Measurements from ENCODE around the gene CD8B.
A peak's percentile ranks its signal among the peaks of the same experiment; 100 is the strongest.

Gene CD8B

DNA sequence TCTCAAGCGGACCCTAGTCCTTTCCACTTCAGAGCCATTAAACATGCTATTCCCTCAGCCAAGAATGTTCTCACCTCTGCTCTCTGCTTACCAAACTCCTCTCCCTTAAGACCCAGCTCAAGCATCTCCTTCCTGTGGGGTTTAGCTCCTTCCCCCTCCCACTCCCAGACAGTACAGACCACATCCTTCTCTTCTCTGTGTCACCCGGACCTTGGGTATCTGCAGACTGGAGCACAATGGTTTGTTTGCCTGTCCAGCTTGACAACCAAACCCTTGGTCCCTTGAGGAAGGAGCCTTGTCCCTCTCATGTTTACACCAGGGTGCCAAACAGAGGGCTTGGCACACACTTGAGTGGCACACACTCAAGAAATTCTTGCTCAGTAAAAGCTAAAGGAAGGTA, 66.8 kb downstream of the CD8B start:
- no peak for DNase-seq

DNA sequence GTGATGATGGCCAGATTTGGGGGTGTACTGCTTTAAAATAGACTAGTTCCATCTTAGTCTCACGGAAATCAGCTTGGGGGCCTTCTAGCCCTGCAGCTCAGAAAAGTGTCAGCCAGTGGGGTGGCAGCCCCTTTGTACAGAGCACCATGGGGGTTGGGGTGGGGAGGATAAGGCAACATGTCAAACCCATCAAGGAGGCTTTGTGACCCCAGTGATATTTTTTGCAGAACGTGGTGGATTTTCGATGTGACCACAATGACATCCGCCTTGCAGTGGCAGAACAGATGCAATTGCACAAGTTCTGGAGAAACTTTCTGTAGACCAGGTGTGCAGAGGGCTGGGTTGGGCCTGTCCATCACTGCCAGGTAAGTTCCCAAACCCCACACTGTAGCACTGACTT, 67.9 kb downstream of the CD8B start:
- DNase-seq, result no peak

DNA sequence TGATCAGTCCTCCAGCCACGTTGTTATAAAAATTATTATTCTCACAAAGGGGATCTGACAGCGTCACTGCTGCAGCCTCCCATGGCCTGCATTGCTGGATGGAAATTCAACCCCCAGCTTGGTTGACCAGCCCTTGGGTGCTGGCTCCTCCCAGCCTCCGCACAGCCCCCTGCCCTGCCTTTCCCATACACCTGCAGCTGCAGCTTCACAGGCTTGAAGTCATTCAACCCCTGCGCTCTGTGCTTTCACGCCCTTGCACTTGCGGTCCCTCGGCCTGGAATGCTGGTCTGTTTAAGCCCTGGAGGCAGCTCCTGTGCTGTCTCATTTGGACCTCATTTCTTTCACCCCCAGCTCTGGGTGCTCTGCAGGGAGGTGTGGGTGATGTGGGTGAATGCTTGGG, 70.1 kb downstream of the CD8B start:
- DNase-seq, result no peak

DNA sequence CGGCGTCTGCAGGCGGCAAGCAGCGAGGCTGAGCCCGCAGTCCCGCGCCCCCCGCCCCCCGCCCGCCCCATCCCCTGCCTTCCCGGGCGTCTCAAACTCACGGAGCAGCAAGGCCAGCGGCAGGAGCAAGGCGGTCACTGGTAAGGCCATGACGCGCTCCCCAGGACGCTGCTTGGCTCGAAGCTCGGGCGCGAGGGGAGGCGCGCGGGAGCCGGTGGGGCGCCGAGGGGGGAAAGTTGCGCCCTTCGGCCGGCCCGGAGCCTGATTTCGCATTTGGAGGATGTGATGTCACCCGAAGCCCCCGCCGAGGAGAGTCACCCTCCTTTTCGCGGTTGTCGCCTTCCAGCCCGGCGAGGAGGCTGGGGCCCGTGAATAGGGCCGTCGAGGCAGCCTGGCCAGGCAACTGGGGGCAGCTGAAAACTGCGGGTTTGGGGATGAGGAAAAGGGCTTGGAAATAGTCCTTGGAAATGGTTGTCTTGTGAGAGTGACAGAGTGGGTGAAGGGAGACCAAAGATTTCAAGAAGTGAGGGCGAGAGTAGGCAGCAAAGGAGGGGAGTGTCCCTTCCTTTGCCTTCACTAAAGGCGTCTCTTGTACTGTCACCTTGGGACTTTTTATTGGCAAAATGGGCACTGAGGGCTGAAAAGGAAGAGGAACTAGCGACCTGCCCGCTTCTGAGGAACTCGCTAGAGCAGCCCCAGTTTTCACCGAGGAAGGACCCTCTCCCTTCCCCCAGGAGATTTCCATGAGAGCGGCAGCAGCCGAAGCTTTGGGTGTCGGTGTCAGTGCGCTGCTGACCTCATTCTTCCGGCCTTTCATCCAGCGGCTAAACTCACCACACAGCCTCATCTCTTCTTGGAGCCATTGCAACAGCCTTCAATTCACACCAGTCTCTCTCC, 70.8 kb downstream of the CD8B start, which contains the start of gene CD8A:
CD8A (minus strand) TSS at position 238 of the 897 bp plus-strand sequence; CDS start at position 150, 88 bp downstream.
- peak; percentile 15 for DNase-seq

DNA sequence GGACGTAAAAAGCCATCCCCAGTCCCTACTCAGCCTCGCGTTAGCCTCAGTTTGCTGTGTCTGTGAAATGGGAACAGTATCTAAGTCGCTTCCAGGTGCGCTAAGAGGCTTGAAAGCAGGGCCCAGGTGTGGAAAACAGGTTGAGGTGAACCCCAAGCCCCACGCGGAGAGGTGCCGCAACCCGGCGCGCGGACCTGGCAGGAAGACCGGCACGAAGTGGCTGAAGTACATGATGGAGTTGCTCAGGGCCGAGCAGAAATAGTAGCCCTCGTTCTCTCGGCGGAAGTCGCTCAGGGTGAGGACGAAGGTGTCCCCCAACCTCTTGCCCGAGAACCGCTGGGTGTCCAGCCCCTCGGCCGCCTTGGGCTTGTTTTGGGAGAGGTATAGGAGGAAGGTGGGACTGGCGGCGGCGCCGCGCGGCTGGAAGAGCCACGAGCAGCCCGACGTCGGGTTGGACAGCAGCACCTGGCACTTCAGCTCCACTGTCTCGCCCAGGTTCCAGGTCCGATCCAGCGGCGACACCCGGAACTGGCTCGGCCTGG, 71.5 kb downstream of the CD8B start:
- DNase-seq, result no peak

DNA sequence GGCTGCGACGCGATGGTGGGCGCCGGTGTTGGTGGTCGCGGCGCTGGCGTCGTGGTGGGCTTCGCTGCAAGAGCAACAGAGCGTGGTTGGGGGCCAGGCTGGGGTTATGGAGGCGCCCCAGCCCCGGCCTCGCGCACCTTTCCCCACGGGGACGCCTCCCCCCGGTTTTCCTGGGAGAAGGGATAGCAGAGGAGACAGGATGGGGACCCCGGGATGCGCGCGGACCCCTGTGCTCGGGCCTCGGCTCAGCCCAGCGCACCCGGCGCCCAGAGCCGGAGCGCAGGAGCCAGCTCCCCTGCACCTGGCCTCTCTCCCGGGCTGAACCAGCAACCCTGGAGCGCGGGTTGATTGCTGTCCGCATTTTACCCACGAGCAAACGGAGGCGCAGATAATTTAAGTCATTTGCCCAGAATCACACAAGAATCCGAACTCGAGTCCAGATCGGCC, 72.0 kb downstream of the CD8B start:
- DNase-seq, result no peak

DNA sequence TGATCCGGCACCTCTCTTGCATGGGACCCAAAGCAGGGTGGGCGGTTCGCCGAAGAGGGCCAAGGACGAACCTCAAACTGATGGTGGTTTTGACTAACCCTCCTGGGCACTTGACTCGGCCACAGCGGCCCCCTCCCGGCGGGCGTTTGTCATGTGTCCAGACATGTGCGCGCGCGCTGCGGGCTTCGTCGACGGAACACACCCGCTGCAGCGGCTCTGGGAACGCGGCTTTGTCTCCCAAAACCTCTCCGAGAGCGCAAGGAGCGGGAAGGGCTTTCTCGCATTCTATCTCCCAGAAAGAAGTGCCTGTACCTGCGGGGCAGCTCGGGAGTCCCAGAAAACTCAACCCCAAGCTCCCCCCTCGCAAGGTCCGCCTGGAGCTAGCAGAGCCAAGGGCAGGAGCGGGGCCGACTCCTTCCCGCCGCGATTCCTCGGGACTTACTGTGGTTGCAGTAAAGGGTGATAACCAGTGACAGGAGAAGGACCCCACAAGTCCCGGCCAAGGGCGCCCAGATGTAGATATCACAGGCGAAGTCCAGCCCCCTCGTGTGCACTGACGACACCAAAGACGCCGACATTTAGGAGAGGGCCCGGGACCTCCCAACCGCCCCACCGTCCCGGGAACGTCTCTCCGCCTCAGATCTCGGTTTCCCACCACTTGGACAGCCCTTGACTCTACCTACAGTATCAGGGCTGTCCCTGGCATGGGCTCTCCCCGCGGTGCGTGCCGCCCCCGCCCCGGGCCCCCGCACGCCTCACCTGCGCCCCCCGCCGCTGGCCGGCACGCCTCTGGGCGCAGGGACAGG, 72.6 kb downstream of the CD8B start:
- no peak for DNase-seq

DNA sequence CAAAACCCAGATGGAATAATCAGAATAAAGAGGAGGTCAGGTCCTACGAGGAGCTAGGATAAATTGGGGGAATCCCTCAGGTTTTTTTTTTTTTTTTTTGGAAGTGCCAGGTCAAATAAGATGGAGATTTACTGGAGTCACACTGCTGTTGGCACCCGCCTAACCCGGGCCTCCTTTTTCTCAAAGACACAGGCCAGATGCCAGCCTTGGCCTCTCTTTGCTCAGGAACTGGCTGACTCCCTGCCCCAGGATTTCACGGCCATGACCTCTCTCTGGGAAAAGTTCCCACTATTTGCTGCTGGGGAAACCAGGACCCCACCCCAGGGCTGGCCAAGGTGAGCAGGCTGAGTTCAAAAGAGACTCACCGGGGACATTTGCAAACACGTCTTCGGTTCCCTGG, 73.5 kb downstream of the CD8B start:
- DNase-seq, result no peak

DNA sequence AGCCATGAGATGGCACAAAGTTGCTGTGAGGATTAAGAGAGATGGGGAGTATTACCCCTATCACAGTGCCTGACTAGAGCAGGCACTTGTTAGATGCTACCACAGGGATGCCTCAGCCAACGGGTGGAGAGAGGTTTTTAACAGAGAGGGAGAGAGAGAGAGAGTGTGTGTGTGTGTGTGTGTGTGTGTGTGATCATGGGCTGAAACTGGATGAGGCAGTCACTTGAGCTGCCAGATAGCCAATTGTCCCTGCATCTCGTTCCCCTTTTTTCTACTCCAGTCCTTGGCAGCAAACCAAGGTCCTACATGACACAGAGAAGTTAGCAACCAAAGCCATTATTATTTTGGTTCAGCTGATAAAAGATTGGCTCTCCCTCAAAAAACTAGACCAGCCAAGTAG, 74.0 kb downstream of the CD8B start:
- DNase-seq, result no peak

DNA sequence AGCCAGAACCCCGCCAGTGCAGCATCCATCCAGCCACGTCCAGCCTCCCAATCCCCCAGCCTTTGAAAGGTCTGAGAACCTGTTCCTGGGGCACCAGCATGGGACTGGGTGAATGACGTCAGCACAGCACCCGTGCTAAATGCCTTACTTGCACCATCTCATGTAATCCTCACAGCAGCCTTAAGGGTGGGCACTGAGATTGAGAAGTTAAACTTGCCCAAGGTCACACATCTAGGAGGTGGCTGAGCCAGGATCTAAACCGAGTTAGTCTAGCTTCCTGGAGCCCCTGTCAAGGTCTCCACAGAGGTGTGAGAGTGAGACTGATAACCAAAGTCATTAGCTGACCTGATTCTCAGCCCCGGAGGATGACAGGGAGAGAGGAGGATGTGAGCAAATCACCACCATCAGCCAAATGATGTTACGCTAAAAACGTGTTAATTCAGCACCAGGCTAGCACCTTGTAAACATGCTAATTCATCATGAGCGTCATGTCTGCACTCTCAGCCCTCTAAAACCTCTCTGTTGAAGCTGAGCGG, 75.6 kb downstream of the CD8B start:
- DNase-seq, result no peak

DNA sequence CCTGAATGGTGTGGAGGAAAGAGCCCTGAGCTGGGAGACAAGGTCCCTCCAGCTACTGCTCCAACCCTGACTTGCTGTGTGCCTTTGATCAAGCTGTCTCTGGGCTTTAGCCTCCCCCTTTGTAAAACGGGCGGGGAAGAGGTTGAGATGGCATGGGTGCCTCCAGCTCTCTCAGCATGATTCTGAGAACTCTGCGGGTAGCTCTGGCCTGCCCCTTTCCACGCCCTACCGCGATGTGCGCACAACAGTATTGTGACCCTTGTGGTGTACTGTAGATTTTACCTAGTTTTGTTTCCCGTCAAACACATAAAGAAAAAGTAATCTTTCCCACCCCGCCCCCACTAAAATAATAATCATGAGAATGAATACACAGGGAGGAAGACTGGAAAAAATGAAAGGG, 76.2 kb downstream of the CD8B start:
- no peak for DNase-seq

DNA sequence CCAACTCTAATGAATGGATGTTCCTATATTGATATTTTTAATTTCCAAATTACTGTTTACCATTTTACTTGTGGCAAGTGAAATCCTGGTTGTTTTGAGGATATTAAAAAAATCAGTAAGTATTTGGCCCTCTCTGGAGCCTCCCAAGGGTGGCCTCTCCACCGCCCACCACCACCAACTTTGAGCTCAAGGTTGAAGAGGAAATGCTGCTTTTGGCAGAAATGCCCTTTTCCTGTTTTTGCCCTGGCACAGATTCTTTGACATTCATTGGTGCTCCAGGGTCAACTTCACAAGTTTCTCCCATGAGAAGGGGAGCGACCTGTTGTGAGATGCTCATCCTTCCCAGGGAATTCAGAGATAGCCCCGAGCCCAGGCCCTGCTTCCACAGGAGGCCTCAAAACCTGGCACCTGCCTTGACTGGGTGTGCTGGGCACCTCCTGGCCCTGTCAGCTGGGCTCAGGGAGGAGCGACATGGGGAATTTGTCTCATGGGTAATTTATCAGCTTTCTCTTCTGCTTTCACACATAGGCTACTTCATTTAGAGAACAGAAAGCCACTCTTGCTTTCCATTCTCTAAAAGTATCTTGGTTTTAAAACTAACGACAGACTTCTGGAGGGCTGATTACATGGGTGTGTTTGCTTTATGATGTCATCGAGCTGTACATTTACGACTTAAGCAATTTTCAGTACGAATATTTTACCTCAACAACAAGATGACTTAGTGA, 77.9 kb downstream of the CD8B start:
- DNase-seq, result no peak

DNA sequence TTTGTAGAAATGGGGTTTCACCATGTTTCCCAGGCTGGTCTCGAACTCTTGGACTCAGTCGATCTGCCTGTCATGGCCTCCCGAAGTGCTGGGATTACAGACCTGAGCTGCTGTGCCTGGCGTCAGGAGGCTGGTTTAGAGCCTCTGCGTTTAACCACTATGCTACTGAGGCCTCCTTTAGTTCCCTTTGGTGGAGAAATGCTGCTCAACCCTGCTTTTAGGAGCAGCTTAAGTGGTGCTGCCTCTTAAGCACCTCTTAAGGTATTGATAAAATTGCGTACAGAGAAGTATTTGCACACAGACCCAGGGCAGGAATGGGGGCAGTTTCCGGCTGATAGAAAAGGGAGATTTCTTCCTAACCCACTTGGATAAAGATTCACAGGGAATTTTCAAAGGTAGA, 78.9 kb downstream of the CD8B start:
- DNase-seq, result no peak

DNA sequence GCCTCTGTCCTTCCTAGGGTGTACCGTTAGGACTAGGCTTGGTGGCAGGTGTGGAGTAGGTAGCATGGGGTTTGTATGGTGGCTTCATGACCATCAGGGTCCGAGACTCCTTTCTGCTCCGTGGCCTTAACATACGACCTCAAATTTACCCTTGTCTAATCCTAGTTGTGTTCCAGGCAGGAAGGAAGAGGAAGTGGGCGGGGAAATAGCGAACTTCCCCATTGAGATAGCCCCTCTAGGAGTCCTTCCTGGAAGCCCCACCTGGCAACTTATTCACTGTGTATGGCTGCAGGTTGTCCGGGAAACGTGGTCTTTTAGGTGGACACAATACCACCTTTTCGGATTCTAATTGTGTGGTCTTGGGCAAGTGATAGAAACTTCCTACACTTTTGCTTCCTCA, 80.3 kb downstream of the CD8B start:
- no peak for DNase-seq

DNA sequence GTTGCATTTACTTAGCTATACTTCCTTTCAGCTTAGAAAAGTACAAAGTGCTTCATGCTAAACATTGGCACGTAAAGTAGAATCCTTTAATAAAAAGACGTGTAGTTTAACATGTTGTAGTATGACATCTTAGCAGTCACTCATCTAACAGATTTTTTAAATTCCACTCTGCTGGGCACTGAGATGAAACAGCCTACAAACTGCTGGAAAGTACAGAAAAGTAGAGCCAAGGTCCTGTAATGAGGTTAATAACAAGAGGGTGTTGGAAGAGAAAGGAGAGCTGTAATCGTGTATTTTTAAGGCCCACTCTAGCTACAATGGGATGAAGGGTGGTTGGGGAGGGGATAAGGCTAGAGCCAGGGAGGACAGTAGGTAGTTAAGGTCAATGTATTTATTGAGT, 81.7 kb downstream of the CD8B start:
- no peak for DNase-seq

DNA sequence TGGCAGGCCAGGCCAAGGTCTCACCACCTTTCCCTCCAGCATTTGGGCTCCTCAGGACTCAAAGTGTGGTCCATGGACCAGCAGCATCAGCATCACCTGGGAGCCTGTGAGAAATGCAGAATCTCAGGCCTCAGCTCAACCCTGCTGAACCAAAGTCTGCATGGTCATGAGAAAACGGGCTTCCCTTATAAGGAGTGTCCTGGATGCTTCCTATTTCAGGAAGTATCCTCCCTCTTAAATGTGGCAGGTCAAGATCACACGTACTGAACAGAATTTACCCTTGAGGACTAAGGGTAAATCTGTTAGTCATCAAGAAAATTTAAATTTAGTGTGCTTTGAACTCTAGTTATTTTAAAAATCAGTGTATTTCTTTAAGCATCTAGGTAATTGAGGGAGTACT, 82.7 kb downstream of the CD8B start:
- DNase-seq, result no peak

DNA sequence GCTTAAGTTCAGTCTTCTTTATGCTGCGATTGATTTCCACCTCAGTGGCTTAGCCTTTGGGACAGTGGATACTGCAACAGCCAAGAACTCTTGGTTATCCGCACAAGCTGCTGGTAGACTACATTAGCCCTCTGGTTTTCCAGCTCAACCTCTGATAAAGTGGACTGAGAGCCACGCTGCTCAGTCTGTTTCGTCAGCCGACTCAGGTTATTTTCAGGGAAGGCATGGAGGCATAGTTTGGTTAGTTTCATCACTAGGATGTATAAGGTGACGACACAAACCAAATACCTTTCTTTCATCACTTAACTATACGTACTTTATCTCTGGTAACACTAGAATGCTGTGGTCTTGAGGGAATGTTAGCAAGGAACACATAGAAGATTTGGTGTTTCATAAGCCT, 85.2 kb downstream of the CD8B start:
- no peak for DNase-seq

DNA sequence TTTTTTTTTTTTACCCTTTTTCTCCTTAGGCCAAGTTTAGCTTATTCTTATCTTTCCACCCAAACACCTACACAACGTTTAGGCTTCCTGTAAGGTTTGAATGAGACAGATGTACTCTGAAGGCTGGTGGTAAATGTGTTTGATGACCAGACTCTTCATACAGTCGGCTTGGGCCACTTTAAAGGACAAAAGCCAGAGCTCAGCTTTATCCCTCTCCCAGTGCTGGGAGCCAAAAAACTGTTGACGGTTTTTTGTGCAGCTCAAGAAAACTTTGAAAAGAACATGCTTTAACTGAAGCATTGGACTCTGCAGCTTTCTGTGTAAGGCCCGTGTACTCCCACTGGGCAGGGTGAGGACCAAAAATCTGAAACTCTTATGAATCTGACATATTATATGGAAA, 86.3 kb downstream of the CD8B start:
- DNase-seq, result no peak

DNA sequence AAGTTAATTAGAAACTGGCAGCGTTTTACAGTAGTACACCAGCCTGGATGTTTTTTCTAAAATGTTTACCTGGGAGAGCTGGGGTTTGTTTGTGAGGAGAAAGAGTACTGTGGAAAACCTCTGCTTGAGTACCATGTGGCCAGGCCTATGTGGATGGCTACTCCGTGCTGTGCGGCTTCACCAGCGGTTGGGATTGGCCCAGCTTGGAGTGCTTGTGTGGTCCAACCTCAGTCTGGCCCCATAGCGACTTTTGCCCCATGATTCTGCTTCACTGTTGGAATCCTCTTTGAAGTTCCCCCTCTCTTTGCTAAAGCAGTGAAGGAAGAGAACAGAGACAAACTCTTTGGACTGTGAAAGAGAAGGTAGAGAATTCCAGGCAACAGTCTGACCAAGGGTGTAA, 86.8 kb downstream of the CD8B start:
- no peak for DNase-seq

DNA sequence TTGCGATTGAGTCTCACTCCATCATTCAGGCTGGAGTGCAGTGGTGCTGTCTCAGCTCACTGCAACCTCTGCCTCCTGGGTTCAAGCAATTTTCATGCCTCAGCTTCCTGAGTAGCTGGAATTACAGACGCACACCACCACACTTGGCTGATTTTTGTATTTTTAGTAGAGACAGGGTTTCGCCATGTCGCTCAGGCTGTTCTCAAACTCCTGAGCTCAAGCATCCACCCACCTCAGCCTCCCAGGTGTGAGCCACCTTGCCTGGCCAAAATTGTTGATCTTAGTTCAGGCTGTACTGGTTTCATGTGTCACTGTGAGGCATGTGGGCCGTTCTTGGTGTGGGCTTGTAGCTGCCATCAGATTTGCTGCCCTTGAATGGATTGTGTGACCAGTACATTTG, 89.1 kb downstream of the CD8B start:
- no peak for DNase-seq

DNA sequence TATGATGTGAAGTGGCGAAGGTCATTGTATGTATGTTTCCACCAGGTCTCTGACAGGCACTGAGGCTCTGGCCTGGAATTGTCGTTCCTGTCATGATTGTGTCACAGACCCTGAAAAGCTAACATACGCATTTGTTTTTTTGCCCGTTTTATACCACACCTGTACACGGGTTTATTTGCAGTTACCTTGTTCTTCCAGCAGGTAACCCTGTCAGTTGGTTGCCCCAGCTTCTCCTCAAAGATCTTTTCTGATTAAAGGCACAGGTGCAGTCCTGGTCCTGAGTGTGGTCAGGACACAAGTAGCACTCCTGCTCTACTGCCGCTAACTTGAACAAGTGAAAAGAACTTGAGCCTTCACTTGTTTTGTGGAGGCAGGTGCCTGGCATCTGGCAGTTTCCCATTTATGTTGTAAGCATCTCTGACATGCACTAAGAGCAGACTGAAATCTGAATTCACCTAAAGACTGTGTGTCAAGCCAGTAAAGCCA, 90.8 kb downstream of the CD8B start:
- DNase-seq, result no peak

DNA sequence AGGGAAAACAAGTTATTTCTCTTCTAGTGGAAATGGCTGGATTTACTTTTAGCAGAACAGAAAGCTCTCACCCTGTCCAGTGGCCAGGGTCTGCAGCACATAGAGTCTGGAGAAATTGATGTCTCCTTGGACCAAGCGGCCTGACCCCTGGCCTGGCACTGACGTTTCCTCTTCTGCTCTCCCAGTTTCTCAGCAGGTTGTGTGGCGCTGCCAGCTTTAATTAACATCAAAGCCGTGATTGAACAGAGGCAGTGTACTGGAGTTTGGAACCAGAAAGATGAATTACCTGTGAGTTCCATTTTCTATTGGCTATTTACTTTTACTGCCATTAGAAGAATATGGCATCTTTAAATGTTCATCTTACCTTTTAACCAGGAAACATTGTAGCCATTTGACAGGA, 91.8 kb downstream of the CD8B start:
- no peak for DNase-seq

All from HCEC 1CT (cell line).